NCI-H2171 treated with DMSO at 0.1 percent for 48 hours (cell line): ENCODE results near the gene BPIFA1.
A peak's percentile ranks its signal among the peaks of the same experiment; 100 is the strongest.

ENCODE experiments used
- DNase-seq: peaks from one replicate; lab custom pipeline; 2025; lab: John Stamatoyannopoulos, UW

Gene BPIFA1

DNA sequence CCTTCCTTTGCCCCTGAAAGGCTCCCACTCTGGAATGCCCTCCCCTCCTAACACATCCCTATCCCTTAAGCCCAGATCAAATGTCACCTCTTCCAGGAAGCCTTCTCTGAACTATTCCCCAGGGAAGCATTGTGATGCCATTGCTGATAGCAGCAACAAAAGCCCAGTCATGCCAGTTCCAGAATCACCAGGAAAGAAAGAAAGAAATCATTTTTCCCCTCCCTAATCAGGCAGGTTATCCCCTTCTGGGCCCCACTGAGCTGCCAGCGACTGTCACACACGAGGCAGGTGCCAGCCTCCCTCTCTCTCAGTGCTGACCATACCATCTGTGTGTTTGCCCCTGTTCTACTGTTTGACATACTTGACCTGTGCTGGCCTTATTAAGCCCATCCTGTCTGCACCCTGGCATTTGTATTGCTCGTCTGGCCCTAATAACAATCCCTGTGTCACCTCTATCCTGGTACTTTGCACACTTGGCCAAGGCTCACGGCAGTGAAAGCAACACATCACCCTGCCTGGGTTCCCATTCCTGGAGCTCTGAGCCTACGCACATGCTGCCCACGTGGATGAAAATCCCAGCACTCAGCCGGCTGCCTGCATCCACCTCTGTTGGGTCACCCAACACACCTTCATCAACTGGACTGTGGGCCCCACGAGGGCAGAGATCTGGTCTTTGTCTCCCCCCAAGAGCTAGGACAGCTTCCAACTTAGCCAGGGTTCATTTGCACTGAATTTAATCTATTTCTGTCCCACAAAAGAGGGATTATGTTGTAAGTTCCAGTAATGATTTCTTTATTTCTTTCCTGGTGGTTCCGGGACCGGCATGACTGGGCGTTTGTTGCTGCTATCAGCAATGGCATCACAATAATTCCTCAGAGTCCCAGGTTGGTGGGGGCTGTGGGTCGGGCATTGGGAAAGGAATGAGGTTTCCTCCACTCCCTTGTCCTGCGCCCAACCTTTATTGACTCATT, 42.0 kb downstream of the BPIFA1 start:
- DNase-seq = peak; percentile 75

DNA sequence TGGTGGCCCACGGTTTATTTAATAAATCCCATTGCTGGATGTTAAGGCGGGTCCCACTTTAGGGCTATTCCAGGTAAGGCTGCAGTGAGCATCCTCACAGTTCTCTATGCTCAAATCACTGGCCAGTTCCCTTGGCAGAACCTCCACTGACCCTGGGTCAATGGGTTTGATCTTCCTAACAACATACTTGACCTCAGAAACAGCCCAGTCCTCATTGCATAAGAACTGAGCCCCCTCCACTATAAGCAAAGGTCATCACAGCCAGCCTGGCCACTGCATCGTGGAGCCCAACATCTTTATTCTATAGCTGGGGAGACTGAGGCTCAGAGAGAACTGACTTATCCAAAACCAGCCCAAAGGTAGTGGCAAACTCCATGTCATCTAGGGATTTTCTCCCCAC, 42.9 kb downstream of the BPIFA1 start:
- DNase-seq = no peak

DNA sequence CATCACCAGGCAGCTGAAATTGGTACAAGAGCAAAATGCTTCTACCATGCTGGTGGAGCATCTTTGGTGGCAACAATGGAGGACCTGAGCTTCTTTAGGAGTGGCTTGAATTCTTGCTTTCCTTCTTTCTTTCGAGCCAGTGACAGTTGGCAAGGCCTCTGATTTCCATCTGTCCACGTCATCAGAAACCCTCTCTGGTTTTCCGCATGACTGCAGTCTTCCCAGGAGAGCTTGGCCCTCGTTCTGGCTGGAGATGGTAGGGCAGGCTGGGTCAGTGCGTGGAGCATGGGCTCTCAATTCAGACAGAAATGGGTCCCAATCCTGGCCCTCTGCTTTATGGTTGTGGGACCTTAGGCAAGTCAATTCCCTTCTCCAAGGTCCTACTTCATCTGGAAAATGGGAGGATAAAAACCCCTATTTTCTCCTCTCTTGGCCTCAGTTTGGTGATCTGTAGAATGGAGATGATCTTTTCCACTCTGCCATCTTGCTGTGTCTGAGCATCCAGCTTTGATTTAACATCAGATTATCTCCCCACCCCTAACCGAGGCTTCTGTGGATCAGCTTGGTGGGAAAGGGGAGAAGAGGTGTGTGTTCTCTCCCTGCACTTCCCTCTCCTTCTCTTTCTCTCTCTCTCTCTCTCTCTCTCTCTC, 43.6 kb downstream of the BPIFA1 start:
- peak; percentile 76 for DNase-seq

DNA sequence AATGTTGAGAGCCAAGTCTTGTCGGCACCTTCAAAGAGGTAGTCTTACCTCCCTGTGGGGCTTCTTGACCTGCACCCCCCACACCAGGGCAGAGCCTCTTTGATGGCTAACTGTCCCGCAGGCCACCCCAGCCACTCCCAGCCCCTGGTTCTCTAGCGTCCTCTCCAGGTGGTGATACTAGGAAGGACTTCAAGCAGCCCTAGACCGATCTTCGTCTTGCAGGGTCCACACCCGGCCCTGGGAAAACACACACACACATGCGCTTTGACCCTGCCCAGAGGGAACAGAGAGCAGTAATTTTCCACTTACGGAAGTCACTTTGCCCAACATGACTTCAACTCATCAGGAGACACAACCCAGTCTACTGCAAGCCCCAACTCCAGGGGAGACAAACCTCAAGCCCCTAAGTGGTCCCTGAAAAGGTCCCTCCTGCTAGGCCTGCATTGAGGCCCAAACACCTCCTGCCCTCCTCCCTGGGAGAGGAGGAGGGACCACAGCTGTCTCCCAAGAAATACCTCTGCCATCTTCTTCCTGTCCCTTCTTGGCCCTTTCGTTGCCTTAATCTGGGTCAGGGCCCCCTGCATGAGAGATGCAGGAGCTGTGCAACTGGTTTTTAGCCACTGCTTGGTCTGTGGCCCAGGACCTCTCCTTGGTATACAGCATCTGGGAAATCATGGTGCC, 44.3 kb downstream of the BPIFA1 start:
- no peak for DNase-seq

GRCh38 chr20:33280775-33281174, 45.0 kb downstream of the BPIFA1 start:
- no peak for DNase-seq

- no peak for DNase-seq
These were observed 45.9 kb downstream of the BPIFA1 start for GRCh38 chr20:33281550-33282146.

DNA sequence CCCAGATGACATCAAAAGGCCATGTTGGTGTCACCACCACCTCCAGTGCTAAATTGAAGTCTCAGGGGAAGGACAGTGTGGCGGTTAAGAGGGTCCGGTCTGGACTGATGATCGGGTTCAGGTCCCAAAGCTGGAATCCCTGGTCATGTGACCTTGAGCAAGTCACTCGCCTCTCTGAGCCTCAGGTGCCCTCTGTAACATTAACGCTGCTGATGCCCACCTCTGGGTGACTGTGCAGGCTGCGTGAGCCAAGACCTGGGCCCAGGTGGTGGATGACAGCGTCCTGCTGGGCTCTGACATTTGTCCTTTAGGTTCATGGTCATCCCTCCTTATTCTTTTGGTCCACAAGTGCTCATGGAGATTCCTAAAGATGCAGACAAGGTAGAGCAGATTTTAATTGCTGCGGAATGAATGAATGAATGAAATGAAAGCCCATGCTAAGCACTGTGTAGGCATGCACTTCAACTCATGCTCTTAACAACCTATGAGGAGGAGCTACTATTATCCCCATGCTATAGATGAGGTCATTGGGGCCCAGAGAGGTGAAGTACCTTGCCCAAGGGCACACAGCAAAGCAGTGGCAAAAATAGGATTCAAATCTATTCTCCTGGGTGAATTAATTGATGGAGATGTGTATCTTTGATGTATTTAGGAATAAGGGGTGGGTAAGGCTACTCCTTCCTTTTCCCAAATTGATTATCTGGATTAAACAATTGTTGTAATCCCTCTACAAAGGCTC, 46.6 kb downstream of the BPIFA1 start:
- DNase-seq = no peak

DNA sequence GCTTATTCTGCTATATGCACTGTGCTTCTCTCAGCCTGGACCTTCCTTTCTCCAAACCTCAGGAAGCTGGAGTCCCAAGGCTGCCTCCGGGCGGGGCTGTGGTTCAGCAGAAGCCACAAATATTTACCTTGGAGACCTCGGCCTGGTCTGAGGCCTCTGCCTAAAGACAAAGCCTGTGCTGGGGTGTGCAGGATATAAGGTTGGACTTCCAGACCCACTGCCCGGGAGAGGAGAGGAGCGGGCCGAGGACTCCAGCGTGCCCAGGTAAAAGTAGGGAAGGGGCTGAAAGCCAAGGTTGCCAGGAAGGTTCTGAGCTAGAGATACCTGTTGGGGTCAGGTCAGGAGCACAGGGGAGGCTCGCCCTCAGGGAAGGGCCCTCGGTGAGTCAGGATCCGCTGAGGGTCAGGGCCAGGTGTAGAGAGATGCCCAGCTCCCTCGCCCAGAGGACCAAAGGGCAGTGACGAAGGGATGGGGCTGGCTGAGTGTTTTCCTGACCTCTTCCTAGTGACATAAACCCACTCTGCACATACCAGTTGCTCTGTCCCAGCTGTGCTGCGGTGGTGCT, 47.3 kb downstream of the BPIFA1 start, which contains the start of gene BPIFB1:
Gene BPIFB1 (plus strand): TSS at position 224 of the 565 bp plus-strand sequence. CDS start 2,860 bp downstream, outside the sequence.
- DNase-seq = no peak

- peak; percentile 71 for DNase-seq
These were observed 48.5 kb downstream of the BPIFA1 start for GRCh38 chr20:33284284-33284683.

DNA sequence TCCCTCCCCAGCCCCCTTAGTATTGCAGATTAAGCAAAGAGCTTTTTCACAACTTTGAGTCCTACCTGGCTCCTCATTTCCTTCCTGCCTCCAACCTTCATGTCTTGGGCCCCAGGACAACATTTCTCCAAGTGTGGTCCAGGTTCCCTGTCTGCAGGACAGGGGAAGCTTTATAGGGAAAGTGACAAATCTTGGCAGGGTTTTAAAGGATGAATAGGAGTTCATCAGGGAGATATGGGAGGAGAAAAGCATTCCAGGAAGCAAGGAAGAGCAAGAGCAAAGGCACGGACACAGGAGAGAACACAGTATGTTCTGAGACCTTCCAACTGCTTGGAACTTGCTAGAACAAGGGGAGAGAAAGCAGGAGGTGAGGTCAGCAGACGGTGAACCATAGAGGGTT, 49.1 kb downstream of the BPIFA1 start:
- no peak for DNase-seq

GRCh38 chr20:33285861-33286495, 50.2 kb downstream of the BPIFA1 start:
- DNase-seq = no peak

- DNase-seq = no peak
These were observed 52.1 kb downstream of the BPIFA1 start for GRCh38 chr20:33287884-33288283.

DNA sequence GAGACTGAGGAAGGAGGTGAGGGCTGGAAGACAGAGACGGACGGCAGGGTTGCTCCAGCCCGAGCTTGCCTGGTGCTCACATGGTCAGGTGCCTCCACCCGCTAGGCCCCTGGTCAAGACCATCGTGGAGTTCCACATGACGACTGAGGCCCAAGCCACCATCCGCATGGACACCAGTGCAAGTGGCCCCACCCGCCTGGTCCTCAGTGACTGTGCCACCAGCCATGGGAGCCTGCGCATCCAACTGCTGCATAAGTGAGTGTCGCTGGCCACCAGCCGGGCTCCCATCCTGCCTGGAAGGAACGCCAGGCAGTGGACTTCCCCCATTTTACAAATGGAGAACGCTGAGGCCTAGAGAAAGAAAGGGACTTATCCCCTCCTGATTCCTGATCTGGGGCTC, 55.1 kb downstream of the BPIFA1 start:
- no peak for DNase-seq

DNA sequence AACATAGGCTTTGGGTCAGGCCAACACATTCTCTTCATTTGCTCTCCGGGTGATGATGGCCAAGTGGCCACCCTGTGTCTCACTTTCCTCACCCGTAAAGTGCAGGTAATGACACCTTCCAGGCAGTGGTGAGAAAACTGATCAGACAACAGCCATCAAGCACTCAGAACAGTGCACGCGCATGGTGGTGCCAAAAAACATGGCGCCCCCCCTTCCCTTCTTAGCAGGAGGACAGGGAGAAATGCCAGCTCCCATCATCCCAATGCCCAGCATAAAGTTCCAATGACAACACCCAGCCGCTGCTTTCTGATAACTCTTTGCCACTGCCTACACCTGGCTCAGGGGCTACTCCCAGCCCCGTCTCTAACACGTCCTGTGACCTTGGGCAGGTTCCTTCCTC, 55.6 kb downstream of the BPIFA1 start:
- DNase-seq = no peak

- peak; percentile 57 for DNase-seq
These were observed 56.1 kb downstream of the BPIFA1 start for GRCh38 chr20:33291830-33292355.
